T-helper 17 cell (primary cell): ENCODE data around the gene SSBP3. TPM values are rescaled to one million over a fixed set of nuclear protein-coding genes. Genes with fewer than 3 reads are reported as not detected.
"Not testable (repeated sequence)": the region's sequence is repeated elsewhere in the genome, so short reads cannot be mapped to it uniquely, and the experiment has no call there.

Source experiments
- ATAC-seq: fragments of 150-1000 bp; cut with Tn5 transposase; 2 replicates; pipeline ENCODE4 v1.10.0; 2021; ENCODE audit warnings: mild to moderate bottlenecking, moderate library complexity
- DNase-seq, 3 donors: peaks; one replicate each; pipeline versions ENCODE4 v3.0.0 to v3.0.0-alpha.2; 2020 to 2021
- H3K9me3 ChIP-seq: one replicate; pipeline ENCODE4 v1.7.0; 2013; ENCODE audit warnings: low read length, mild to moderate bottlenecking; ENCODE audit not compliant: control insufficient read depth, poor library complexity, severe bottlenecking
- H3K27ac Mint-ChIP-seq: one replicate; pipeline ENCODE4 v1.8.0; 2022; ENCODE audit warnings: mild to moderate bottlenecking, moderate library complexity, mixed read lengths
- H3K27me3 Mint-ChIP-seq: one replicate; pipeline ENCODE4 v1.8.0; 2022; ENCODE audit warnings: mixed read lengths
- H3K36me3 Mint-ChIP-seq: one replicate; pipeline ENCODE4 v1.8.0; 2022; ENCODE audit warnings: low read depth, mixed read lengths
- H3K4me1 Mint-ChIP-seq: one replicate; pipeline ENCODE4 v1.8.0; 2022; ENCODE audit warnings: mild to moderate bottlenecking, mixed read lengths
- H3K4me3 Mint-ChIP-seq: one replicate; pipeline ENCODE4 v1.8.0; 2022; ENCODE audit warnings: mild to moderate bottlenecking, moderate library complexity, mixed read lengths
- total RNA-seq, 4 donors: library from RNA in 2 of 4; stranded (reverse) in 2 of 4; gene quantifications; one replicate each; pipeline ENCODE4 v1.2.3 and lab custom pipeline; 2022 to 2026

Gene SSBP3
- total RNA-seq, 2 donors from 2014 or later, result 64.9 to 67.4 TPM

GRCh38 chr1:54358503-54359168 is 47.6 kb downstream of the SSBP3 start:
- ATAC-seq, result no peak
- DNase-seq, result no peak
- no peaks in the 10 kb centered on the region for H3K27me3 Mint-ChIP-seq
- H3K4me3 Mint-ChIP-seq, result no peak overlapping the region
- H3K4me1 Mint-ChIP-seq, result peaks cover 53% of the 10 kb centered on the region
- H3K9me3 ChIP-seq, result no peaks in the 10 kb centered on the region
- H3K36me3 Mint-ChIP-seq, result no peaks in the 10 kb centered on the region
- H3K27ac Mint-ChIP-seq, result peak overlapping the region; percentile 96

GRCh38 chr1:54357967-54358366 is 48.2 kb downstream of the SSBP3 start:
- peaks cover 49% of the 10 kb centered on the region for H3K4me1 Mint-ChIP-seq
- DNase-seq (no peak), ATAC-seq (no peak)
- H3K4me3 Mint-ChIP-seq, result peak overlapping the region; percentile 25
- H3K9me3 ChIP-seq, result no peaks in the 10 kb centered on the region
- no peaks in the 10 kb centered on the region for H3K36me3 Mint-ChIP-seq
- H3K27ac Mint-ChIP-seq, result peak overlapping the region; percentile 96
- H3K27me3 Mint-ChIP-seq, result no peaks in the 10 kb centered on the region

- Mint-ChIP-seq H3K36me3 (no peaks in the 10 kb centered on the region), H3K4me3 (peak overlapping the region; percentile 98), H3K4me1 (peaks cover 46% of the 10 kb centered on the region), H3K27me3 (no peaks in the 10 kb centered on the region), H3K27ac (peak overlapping the region; percentile 96)
- DNase-seq, result peak in 2 of 3 donors; percentile 11 to 16
- peak; percentile 96 for ATAC-seq
- no peaks in the 10 kb centered on the region for H3K9me3 ChIP-seq
These were observed 49.5 kb downstream of the SSBP3 start for GRCh38 chr1:54356680-54357147.

- peak; percentile 14 for ATAC-seq
- Mint-ChIP-seq H3K4me3 (peak overlapping the region; percentile 98), H3K4me1 (peaks cover 46% of the 10 kb centered on the region)
These were observed 50.1 kb downstream of the SSBP3 start for GRCh38 chr1:54355931-54356679.

DNA sequence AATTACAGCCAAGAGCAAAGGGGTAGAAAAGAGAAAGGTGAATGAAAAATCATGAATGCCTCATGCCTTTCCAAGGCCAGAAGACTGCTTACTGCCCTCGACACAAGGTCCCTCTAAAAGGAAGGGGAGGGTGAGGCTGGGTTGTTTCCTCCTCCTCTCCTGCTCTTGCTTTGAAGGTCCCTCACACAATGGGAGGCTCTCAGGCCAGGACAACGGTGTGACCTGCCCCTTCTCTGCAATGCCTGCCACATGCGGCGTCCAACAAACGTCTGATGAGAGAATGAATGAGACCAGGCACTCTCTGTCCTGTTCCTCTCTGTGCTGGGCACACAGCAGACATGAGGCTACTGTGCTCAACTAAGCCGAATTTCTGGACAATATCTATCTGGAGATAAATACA is 51.3 kb downstream of the SSBP3 start:
- no peak for ATAC-seq
- DNase-seq, result no peak
- H3K27me3 Mint-ChIP-seq, result no peaks in the 10 kb centered on the region
- peak overlapping the region; percentile 96 for H3K27ac Mint-ChIP-seq
- H3K9me3 ChIP-seq, result no peaks in the 10 kb centered on the region
- no peaks in the 10 kb centered on the region for H3K36me3 Mint-ChIP-seq
- peaks cover 53% of the 10 kb centered on the region for H3K4me1 Mint-ChIP-seq
- no peak overlapping the region for H3K4me3 Mint-ChIP-seq

More at GRCh38 chr1:54355931-54356679, 50.1 kb downstream of the SSBP3 start:
- Mint-ChIP-seq H3K27me3 (no peaks in the 10 kb centered on the region), H3K36me3 (no peaks in the 10 kb centered on the region), H3K27ac (peak overlapping the region; percentile 96)
- no peak for DNase-seq
- no peaks in the 10 kb centered on the region for H3K9me3 ChIP-seq

DNA sequence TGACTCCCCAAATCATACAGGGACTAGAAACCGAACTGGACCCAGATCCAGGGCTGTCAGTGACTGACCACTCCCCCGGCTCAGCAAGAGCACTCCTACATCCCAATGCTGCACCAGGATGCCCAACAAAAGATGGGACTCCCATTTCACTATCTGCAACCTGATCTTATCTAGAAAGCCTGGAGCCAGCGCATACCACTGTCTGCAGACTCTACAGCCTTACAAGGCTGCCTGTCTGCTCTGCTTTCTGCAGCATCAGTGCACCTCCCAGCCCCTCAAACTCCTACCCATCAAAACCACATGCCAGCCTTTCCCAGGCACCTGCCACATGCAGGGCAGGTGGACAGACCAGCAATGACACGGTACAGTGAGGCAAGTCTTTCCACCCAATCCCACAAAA is 52.2 kb downstream of the SSBP3 start:
- Mint-ChIP-seq H3K27ac (peak overlapping the region; percentile 96), H3K4me3 (no peak overlapping the region), H3K27me3 (no peaks in the 10 kb centered on the region)

GRCh38 chr1:54352755-54353154 is 53.4 kb downstream of the SSBP3 start:
- no peaks in the 10 kb centered on the region for H3K36me3 Mint-ChIP-seq
- DNase-seq (no peak), ATAC-seq (no peak)
- peaks cover 53% of the 10 kb centered on the region for H3K4me1 Mint-ChIP-seq
- no peaks in the 10 kb centered on the region for H3K27me3 Mint-ChIP-seq
- H3K4me3 Mint-ChIP-seq, result no peak overlapping the region
- no peaks in the 10 kb centered on the region for H3K9me3 ChIP-seq
- no peak overlapping the region for H3K27ac Mint-ChIP-seq

More for the DNA sequence above, 52.2 kb downstream of the SSBP3 start:
- peaks cover 55% of the 10 kb centered on the region for H3K4me1 Mint-ChIP-seq
- H3K36me3 Mint-ChIP-seq, result no peaks in the 10 kb centered on the region
- no peaks in the 10 kb centered on the region for H3K9me3 ChIP-seq
- DNase-seq, result no peak
- no peak for ATAC-seq

DNA sequence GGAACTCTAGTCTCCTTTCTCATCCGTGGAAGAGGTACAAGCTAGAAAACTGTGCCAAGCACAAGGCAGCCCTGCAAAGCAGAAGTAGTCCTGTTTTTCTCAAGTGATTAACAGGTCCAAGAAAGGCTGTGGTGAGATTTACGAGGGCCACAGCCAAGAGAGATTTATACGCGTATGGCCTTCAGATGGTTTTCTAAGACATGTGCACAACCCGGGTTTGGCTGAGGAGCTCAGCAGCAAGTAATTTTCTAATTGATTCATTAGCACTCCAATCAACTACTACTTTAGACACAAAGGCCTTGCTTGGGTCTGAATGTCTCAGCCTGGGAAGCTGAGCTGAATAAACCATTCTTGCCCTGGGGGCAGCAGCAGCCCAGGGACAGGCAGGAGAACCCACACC is 55.8 kb downstream of the SSBP3 start:
- Mint-ChIP-seq H3K4me1 (peaks cover 36% of the 10 kb centered on the region), H3K4me3 (no peak overlapping the region), H3K27me3 (no peaks in the 10 kb centered on the region), H3K36me3 (no peaks in the 10 kb centered on the region), H3K27ac (peak overlapping the region; percentile 63)
- no peaks in the 10 kb centered on the region for H3K9me3 ChIP-seq
- DNase-seq (no peak), ATAC-seq (no peak)

DNA sequence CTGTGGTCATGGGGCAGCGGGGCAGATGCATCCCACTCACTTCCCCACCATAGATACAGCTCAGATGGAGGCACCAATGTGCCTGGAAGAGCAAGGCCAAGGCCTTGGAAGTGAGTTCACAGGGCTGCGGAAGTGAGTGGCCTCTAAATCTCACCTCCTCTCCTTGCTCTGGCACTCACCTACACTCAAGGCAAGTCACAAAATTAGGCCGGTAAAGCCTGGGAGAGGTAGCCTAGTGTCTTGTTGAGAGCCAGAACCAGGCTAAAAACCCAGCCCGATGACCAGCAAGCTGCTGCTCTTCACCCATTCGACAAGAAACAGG is 57.5 kb downstream of the SSBP3 start:
- H3K36me3 Mint-ChIP-seq, result no peaks in the 10 kb centered on the region
- ATAC-seq, result no peak
- no peak for DNase-seq
- H3K4me3 Mint-ChIP-seq, result no peak overlapping the region
- no peaks in the 10 kb centered on the region for H3K9me3 ChIP-seq
- no peak overlapping the region for H3K27ac Mint-ChIP-seq
- H3K27me3 Mint-ChIP-seq, result no peaks in the 10 kb centered on the region
- H3K4me1 Mint-ChIP-seq, result peaks cover 31% of the 10 kb centered on the region

DNA sequence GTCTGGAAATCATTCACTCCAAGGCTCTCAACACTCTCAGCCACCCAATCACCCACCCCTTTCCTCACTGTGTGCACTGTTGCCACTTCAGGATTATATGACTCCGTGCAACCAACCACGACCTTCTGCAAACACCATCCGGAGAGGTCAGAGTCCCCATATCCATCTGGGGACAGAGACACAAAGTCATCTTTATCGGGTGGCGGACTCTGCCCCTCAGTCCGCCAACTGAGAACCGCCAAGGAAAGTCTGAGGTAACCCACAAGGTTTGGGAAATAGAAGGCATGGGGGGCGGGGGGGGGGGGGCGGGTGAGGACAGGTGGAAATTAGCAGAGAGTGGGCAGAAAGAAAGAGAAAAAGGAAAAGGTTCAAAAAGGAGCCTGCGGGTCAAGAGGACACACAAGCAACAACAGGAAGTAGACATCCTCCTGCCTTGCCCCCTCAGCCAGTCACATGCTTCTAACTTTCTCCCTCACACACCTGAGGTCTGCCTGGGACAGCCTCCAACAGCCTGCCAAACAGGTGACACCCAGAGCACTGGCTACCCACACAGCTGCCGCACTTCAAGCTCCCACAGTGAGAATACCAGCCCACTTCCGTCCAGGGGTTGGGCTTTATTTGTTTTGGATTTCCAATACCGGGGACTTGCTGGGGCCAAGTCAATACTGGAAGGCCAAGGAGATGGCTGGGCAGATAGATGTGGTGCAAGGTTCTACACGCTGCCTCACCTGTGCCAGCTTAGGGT is 58.1 kb downstream of the SSBP3 start:
- Mint-ChIP-seq H3K4me1 (peaks cover 33% of the 10 kb centered on the region), H3K36me3 (no peaks in the 10 kb centered on the region), H3K4me3 (no peak overlapping the region), H3K27ac (no peak overlapping the region), H3K27me3 (no peaks in the 10 kb centered on the region)
- ATAC-seq (no peak), DNase-seq (no peak)
- no peaks in the 10 kb centered on the region for H3K9me3 ChIP-seq

DNA sequence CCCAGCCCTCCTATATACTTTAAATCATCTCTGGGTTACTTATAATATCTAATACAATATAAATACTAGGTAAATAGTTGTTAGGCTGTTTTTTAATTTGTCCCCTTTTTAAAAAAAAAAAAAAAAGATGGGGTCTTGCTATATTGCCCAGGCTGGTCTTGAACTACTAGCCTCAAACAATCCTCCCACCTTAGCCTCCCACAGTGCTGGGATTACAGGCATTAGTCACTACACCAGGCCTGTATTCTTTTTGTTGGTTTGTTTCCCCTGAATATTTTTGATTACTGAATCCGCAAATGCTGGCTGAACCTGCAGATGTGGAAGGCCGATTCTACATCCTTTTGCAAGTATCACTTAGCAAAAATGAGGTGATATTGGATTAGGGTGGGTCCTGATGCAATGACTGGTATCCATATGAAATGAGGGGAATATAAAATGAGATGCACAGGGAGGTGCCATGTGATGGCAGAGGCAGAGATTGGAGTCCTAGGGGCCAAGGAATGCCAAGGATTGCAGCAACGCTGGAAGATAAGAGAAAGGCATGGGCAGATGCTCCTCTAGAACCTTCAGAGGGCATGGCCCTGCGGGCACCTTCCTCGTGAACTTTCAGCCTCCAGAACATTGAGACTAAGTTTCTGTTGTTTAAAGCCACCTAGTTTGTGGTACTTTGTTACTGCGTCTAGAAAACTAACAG is 58.8 kb downstream of the SSBP3 start:
- no peaks in the 10 kb centered on the region for H3K9me3 ChIP-seq
- H3K4me1 Mint-ChIP-seq, result peaks cover 34% of the 10 kb centered on the region
- no peaks in the 10 kb centered on the region for H3K27me3 Mint-ChIP-seq
- DNase-seq, result no peak
- H3K27ac Mint-ChIP-seq, result no peak overlapping the region
- no peaks in the 10 kb centered on the region for H3K36me3 Mint-ChIP-seq
- no peak for ATAC-seq
- H3K4me3 Mint-ChIP-seq, result no peak overlapping the region

DNA sequence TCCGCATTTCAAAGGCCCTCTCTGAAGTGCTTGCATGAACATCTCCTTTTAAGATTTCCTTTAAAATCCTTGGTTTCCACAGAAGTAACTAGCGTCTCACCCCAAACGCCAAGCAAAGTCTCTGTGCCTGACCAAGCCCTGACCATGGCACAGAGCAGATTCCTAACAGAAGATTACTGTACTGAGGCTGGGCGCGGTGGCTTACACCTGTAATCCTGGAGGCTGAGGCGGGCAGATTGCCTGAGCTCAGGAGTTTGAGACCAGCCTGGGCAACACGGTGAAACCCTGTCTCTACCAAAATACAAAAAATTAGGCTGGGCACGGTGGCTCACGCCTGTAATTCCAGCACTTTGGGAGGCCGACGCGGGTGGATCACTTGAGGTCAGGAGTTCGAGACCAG is 60.6 kb downstream of the SSBP3 start:
- H3K27me3 Mint-ChIP-seq, H3K4me3 Mint-ChIP-seq, ATAC-seq, H3K27ac Mint-ChIP-seq, H3K36me3 Mint-ChIP-seq, DNase-seq, H3K9me3 ChIP-seq: not testable (repeated sequence)
- peaks cover 29% of the 10 kb centered on the region for H3K4me1 Mint-ChIP-seq

- peaks cover 2% of the 10 kb centered on the region for H3K36me3 Mint-ChIP-seq
- no peak for ATAC-seq
- H3K4me3 Mint-ChIP-seq, result no peak overlapping the region
- H3K27ac Mint-ChIP-seq, result no peak overlapping the region
- no peaks in the 10 kb centered on the region for H3K9me3 ChIP-seq
- DNase-seq, result no peak
- H3K4me1 Mint-ChIP-seq, result peaks cover 26% of the 10 kb centered on the region
- H3K27me3 Mint-ChIP-seq, result no peaks in the 10 kb centered on the region
These were observed 61.1 kb downstream of the SSBP3 start for GRCh38 chr1:54345116-54345515.
